Trophoblast cell (in vitro differentiated cells and primary cell): ENCODE results near the gene IFNA16.
"Not testable (repeated sequence)": the region's sequence is repeated elsewhere in the genome, so short reads cannot be mapped to it uniquely, and the experiment has no call there.

Experiments
- DNase-seq, 2 donors: peaks; one replicate each; pipeline ENCODE4 v3.0.0-alpha.2; 2016
- H2AFZ ChIP-seq: 2 replicates; pipeline ENCODE4 v1.6.1; 2013; ENCODE audit warnings: low read length, moderate library complexity, mild to moderate bottlenecking; ENCODE audit not compliant: insufficient read depth, poor library complexity
- H2AK5ac ChIP-seq: 2 replicates; pipeline ENCODE4 v1.6.1; 2013; ENCODE audit warnings: mild to moderate bottlenecking, low read length
- H2BK120ac ChIP-seq: 2 replicates; pipeline ENCODE4 v1.6.1; 2013; ENCODE audit warnings: low read length, mild to moderate bottlenecking, moderate library complexity; ENCODE audit not compliant: insufficient read depth, poor library complexity
- H2BK12ac ChIP-seq: 2 replicates; pipeline ENCODE4 v1.6.1; 2013; ENCODE audit warnings: mild to moderate bottlenecking, low read length, moderate library complexity
- H2BK5ac ChIP-seq: 2 replicates; pipeline ENCODE4 v1.6.1; 2013; ENCODE audit warnings: low read length, low read depth, moderate library complexity, mild to moderate bottlenecking; ENCODE audit not compliant: poor library complexity
- H3K14ac ChIP-seq: 2 replicates; pipeline ENCODE4 v1.6.1; 2013; ENCODE audit warnings: mild to moderate bottlenecking, low read length
- H3K18ac ChIP-seq: 2 replicates; pipeline ENCODE4 v1.6.1; 2013; ENCODE audit warnings: mild to moderate bottlenecking, low read length
- H3K23ac ChIP-seq: 2 replicates; pipeline ENCODE4 v1.6.1; 2013; ENCODE audit warnings: low read length
- H3K27ac ChIP-seq: 2 replicates; pipeline ENCODE4 v1.5.1; 2013; ENCODE audit warnings: low read depth, mild to moderate bottlenecking, inconsistent platforms, low read length, moderate library complexity
- H3K27me3 ChIP-seq: 2 replicates; pipeline ENCODE4 v1.6.1; 2013; ENCODE audit warnings: inconsistent platforms, mild to moderate bottlenecking, low read length, moderate library complexity; ENCODE audit not compliant: insufficient read depth
- H3K36me3 ChIP-seq, 2 experiments: 1 replicate in 1 of 2; 2 replicates in 1 of 2; pipeline ENCODE4 v1.6.1; 2013; ENCODE audit warnings: low read length in 2 of 2, mild to moderate bottlenecking in 2 of 2, moderate library complexity in 1 of 2; ENCODE audit not compliant: insufficient read depth in 2 of 2, control insufficient read depth in 1 of 2
- H3K4ac ChIP-seq: 2 replicates; pipeline ENCODE4 v1.6.1; 2013; ENCODE audit warnings: low read depth, mild to moderate bottlenecking, low read length, moderate library complexity
- H3K4me1 ChIP-seq, 2 experiments: 1 replicate in 1 of 2; 2 replicates in 1 of 2; pipeline ENCODE4 v1.6.1; 2013; ENCODE audit warnings: low read length in 2 of 2, mild to moderate bottlenecking in 2 of 2, moderate library complexity in 1 of 2; ENCODE audit not compliant: insufficient read depth in 2 of 2, control insufficient read depth in 1 of 2
- H3K4me2 ChIP-seq: 2 replicates; pipeline ENCODE4 v1.6.1; 2013; ENCODE audit warnings: inconsistent platforms, mild to moderate bottlenecking, low read length, moderate library complexity
- H3K4me3 ChIP-seq: 2 replicates; pipeline ENCODE4 v1.5.1; 2013; ENCODE audit warnings: mild to moderate bottlenecking, low read depth, low read length, inconsistent platforms
- H3K79me1 ChIP-seq: one replicate; pipeline ENCODE4 v1.6.1; 2013; ENCODE audit warnings: low read length
- H3K79me2 ChIP-seq: 2 replicates; pipeline ENCODE4 v1.6.1; 2013; ENCODE audit warnings: low read length, mild to moderate bottlenecking; ENCODE audit not compliant: control insufficient read depth, insufficient read depth, poor library complexity
- H3K9ac ChIP-seq: 2 replicates; pipeline ENCODE4 v1.6.1; 2013; ENCODE audit warnings: mild to moderate bottlenecking, low read length
- H3K9me3 ChIP-seq: 2 replicates; pipeline ENCODE4 v1.6.1; 2013; ENCODE audit warnings: low read depth, mild to moderate bottlenecking, control low read depth, inconsistent platforms, low read length; ENCODE audit not compliant: insufficient read depth
- H4K12ac ChIP-seq: 2 replicates; pipeline ENCODE4 v1.6.1; 2013; ENCODE audit warnings: low read depth, mild to moderate bottlenecking, low read length, moderate library complexity
- H4K8ac ChIP-seq: 2 replicates; pipeline ENCODE4 v1.6.1; 2013; ENCODE audit warnings: low read depth, mild to moderate bottlenecking, low read length, moderate library complexity
- H4K91ac ChIP-seq: one replicate; pipeline ENCODE4 v1.6.1; 2013; ENCODE audit warnings: low read depth, mild to moderate bottlenecking, low read length, moderate library complexity
- WGBS: extraction: QIAGEN DNeasy Blood & Tissue Kit; methylation state at CpG from one replicate; pipeline ENCODE4 v1.1.7; 2013; ENCODE audit warnings: missing lambda C conversion rate; ENCODE audit not compliant: insufficient read length, insufficient coverage; ENCODE audit errors: extremely low coverage; 5-methylcytosine and 5-hydroxymethylcytosine counted together

The IFNA16 gene

GRCh38 chr9:21236360-21236714, 19.2 kb upstream of the IFNA16 start:
- not testable (repeated sequence) for H3K4me1 ChIP-seq, H3K4ac ChIP-seq, H3K79me1 ChIP-seq, H3K18ac ChIP-seq, H4K8ac ChIP-seq, H2BK5ac ChIP-seq, H3K27me3 ChIP-seq, H2BK12ac ChIP-seq, H2AK5ac ChIP-seq, DNase-seq, H4K91ac ChIP-seq, H3K9ac ChIP-seq, H2BK120ac ChIP-seq, H3K23ac ChIP-seq, H3K14ac ChIP-seq, H3K79me2 ChIP-seq, H3K4me3 ChIP-seq, H3K36me3 ChIP-seq, H3K4me2 ChIP-seq, H4K12ac ChIP-seq, H2AFZ ChIP-seq, H3K9me3 ChIP-seq, H3K27ac ChIP-seq
- WGBS = no CpG with 5 or more reads among the region's 1 CpG

DNA sequence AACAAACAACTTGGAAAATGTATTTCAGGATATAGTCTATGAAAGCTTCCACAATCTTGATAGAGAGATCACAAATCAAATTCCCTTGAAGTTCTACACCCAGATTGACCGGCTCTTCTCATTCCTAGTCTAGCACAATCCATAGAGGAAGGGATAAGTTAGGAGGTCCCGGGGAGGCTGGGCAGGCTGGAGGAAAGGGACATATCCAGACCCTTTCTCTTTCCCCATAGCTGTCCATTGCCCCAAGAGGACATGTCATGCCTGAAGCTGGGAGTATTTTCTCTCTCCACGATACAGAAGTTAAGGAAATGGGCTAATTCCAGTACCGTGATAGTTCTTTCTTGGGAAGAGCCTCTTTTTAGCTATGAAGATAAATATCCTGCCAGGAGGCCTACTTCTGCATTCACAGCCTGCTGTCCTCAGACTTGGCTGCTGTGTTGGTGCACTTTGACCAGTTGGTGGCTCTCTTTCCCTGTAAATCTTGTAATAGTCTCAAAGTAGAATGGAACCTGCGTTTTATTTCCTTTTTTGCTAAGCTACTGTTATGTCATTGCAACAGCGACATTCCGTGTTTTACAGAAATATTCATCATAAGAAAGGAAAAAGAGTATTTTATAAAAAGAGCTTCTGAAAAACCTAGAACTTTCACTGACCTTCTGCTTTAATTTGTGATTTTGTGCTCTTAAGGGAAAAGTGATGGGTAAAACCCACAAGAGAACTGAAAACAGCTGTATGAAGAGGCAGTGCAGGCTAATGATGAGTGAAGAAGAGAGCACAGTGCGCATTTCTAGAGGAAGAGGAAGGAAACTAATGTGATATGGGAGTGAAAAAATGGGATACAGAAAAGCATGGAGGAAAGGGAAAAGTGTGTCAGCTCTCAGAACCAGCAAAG, 18.6 kb upstream of the IFNA16 start:
- not testable (repeated sequence) for H2AFZ ChIP-seq, H3K9ac ChIP-seq, H3K4me2 ChIP-seq, H3K4me1 ChIP-seq, H3K4me3 ChIP-seq, H2BK5ac ChIP-seq, H4K12ac ChIP-seq, H2BK12ac ChIP-seq, H3K9me3 ChIP-seq, H3K4ac ChIP-seq, H4K8ac ChIP-seq, H3K79me1 ChIP-seq, H4K91ac ChIP-seq, H2AK5ac ChIP-seq, H2BK120ac ChIP-seq, H3K23ac ChIP-seq, H3K14ac ChIP-seq, H3K36me3 ChIP-seq, H3K79me2 ChIP-seq, H3K27ac ChIP-seq, H3K27me3 ChIP-seq, H3K18ac ChIP-seq
- DNase-seq = peak in 1 of 2 donors; percentile 58
- WGBS = no CpG with 5 or more reads among the region's 8 CpGs

DNA sequence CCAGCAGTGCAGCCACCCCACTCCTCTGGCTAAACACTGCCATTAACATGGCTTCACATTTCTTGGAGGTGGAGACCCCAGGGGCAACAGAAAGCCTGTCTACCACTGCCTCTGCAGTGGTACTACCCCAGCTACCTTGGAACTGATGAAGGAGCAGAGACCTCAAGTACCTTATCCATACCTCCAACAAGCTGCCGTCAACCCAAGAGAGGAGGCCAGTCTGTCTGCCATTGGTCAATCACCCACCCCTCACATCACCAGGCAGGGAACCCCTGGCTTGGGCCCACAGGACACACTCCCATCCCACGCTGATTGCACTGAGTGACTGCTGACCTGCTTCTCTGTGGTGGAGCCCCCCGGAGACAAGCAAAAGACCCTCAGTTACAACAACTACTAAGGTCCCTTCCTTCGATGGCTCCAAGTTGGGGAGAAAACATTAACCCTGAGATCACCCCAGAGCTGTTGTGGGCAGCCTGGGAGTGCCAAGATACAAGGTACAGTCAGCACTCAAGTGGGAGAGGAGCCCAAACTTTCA, 17.1 kb upstream of the IFNA16 start:
- no peak overlapping the region for H2BK5ac ChIP-seq
- no peaks in the 10 kb centered on the region for H3K27me3 ChIP-seq
- no peak overlapping the region for H2BK120ac ChIP-seq
- no peak overlapping the region for H3K4me2 ChIP-seq
- no peak for DNase-seq
- H3K4ac ChIP-seq = no peak overlapping the region
- no peak overlapping the region for H4K8ac ChIP-seq
- H3K79me1 ChIP-seq = no peaks in the 10 kb centered on the region
- WGBS = no CpG with 5 or more reads among the region's 4 CpGs
- no peak overlapping the region for H3K4me3 ChIP-seq
- no peaks in the 10 kb centered on the region for H3K4me1 ChIP-seq
- no peak overlapping the region for H3K23ac ChIP-seq
- no peak overlapping the region for H2BK12ac ChIP-seq
- no peak overlapping the region for H2AK5ac ChIP-seq
- H4K12ac ChIP-seq = no peak overlapping the region
- no peaks in the 10 kb centered on the region for H3K36me3 ChIP-seq
- no peak overlapping the region for H3K9ac ChIP-seq
- no peak overlapping the region for H2AFZ ChIP-seq
- peaks cover 1% of the 10 kb centered on the region for H3K9me3 ChIP-seq
- H3K14ac ChIP-seq = no peak overlapping the region
- H4K91ac ChIP-seq = no peak overlapping the region
- H3K18ac ChIP-seq = no peak overlapping the region
- H3K27ac ChIP-seq = no peak overlapping the region
- H3K79me2 ChIP-seq = no peaks in the 10 kb centered on the region

DNA sequence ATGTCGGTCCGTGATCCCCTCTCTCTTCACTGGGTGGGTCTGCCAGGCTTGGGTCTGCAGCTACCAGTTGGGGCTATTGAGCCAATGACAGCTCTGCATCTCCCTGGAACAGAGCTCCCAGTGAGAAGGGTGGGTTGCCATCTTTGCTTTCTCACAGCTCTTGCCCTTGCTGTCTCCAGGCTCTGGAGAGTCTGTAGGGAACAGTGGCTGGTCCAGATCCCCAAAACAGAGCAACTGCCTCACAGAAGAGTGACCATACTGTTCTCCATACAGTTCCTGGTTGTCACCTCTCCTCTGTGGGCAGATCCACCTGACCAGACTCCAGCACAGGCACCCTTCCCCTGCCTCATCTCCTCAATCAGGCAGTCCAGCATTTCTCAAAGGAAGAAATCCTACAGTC, 16.1 kb upstream of the IFNA16 start:
- Histone ChIP-seq H4K12ac (no peak overlapping the region), H2AK5ac (no peak overlapping the region), H3K4me3 (no peak overlapping the region), H2BK12ac (no peak overlapping the region), H3K4me1 (no peaks in the 10 kb centered on the region), H3K79me2 (no peaks in the 10 kb centered on the region), H3K14ac (no peak overlapping the region), H3K9ac (no peak overlapping the region), H3K18ac (no peak overlapping the region), H2AFZ (no peak overlapping the region), H2BK120ac (no peak overlapping the region), H2BK5ac (no peak overlapping the region), H3K4me2 (no peak overlapping the region), H3K36me3 (no peaks in the 10 kb centered on the region), H4K8ac (no peak overlapping the region), H3K4ac (no peak overlapping the region), H4K91ac (no peak overlapping the region), H3K79me1 (no peaks in the 10 kb centered on the region), H3K27me3 (no peaks in the 10 kb centered on the region), H3K9me3 (peaks cover 1% of the 10 kb centered on the region), H3K23ac (no peak overlapping the region), H3K27ac (no peak overlapping the region)
- WGBS = no CpG with 5 or more reads among the region's 2 CpGs
- no peak for DNase-seq
